GM12878 (cell line): Measurements from ENCODE around the gene KCNK7. TPM values are rescaled to one million over a fixed set of nuclear protein-coding genes. Genes with fewer than 3 reads are reported as not detected.

Experiments used
- ATAC-seq: fragments of 200-7000 bp; cut with Tn5 transposase; 3 replicates; pipeline ENCODE4 v1.9.1; 2020; ENCODE audit warnings: mild to moderate bottlenecking, moderate library complexity
- BruUV-seq: library from RNA; stranded (reverse); fragments of 400-500 nt; replicated peaks from 2 replicates; lab custom pipeline; 2021; lab: Mats Ljungman, UMichigan
- CTCF ChIA-PET: fragments of 300-600 bp; sonication (Branson Sonifier 250); formaldehyde crosslinking; extraction: SDS; loops from one replicate; lab custom pipeline; 2021; ENCODE audit warnings: inconsistent platforms; lab: Yijun Ruan, JAX
- POLR2A ChIA-PET: fragments of 350-600 bp; formaldehyde crosslinking; extraction: SDS; loops from one replicate; lab custom pipeline; 2021; ENCODE audit warnings: inconsistent platforms; lab: Charles Lee
- RAD21 ChIA-PET: fragments of 300-600 bp; sonication (Branson Sonifier 250); formaldehyde crosslinking; loops from one replicate; lab custom pipeline; 2023; ENCODE audit warnings: antibody characterized with exemption; ENCODE audit not compliant: unreplicated experiment; lab: Charles Lee
- SMC1A ChIA-PET: fragments of 300-600 bp; sonication (Branson Sonifier 250); formaldehyde crosslinking; loops from one replicate; lab custom pipeline; 2023; ENCODE audit not compliant: unreplicated experiment, uncharacterized antibody; lab: Charles Lee
- DNase-seq: peaks from one replicate; pipeline ENCODE4 v3.0.0-alpha.2; 2011; ENCODE audit warnings: low read depth, low spot score
- FAIRE-seq: peaks from 3 replicates; lab custom pipeline; 2011; peaks lifted over from hg19 to GRCh38; lab: Jason Lieb, UNC
- H2AFZ ChIP-seq: 2 replicates; pipeline ENCODE4 v1.6.0; 2011; ENCODE audit warnings: low read depth, low read length, control low read depth; ENCODE audit not compliant: control insufficient read depth
- H3K27ac ChIP-seq: 2 replicates; pipeline ENCODE4 v1.5.1; 2011; ENCODE audit warnings: control low read depth; ENCODE audit not compliant: control insufficient read depth, insufficient read depth
- H3K27me3 ChIP-seq, 2 experiments: replicated peaks in 1 of 2; 2 replicates each; pipeline versions ENCODE4 v1.6.0 to v1.6.1; 2011; ENCODE audit warnings: low read length in 1 of 2; ENCODE audit not compliant: control insufficient read depth in 2 of 2, insufficient read depth in 2 of 2
- H3K36me3 ChIP-seq, 2 experiments: 2 replicates each; pipeline ENCODE4 v1.5.1; 2011; ENCODE audit warnings: low read length in 1 of 2; ENCODE audit not compliant: control insufficient read depth in 2 of 2, insufficient read depth in 2 of 2
- H3K4me1 ChIP-seq: 2 replicates; pipeline ENCODE4 v1.6.1; 2011; ENCODE audit warnings: mild to moderate bottlenecking, low read length, moderate library complexity, mixed read lengths; ENCODE audit not compliant: control insufficient read depth, insufficient read depth
- H3K4me2 ChIP-seq: 2 replicates; pipeline ENCODE4 v1.6.0; 2011; ENCODE audit warnings: control low read depth; ENCODE audit not compliant: control insufficient read depth, insufficient read depth
- H3K4me3 ChIP-seq: fragments of 200-600 bp; sonication (generic); 2 replicates; pipeline ENCODE4 v1.5.1; 2016
- H3K79me2 ChIP-seq: 2 replicates; pipeline ENCODE4 v1.6.0; 2011; ENCODE audit warnings: low read length; ENCODE audit not compliant: control insufficient read depth, insufficient read depth
- H3K9ac ChIP-seq: 2 replicates; pipeline ENCODE4 v1.8.0; 2011; ENCODE audit warnings: low read length, control low read depth, mixed read lengths; ENCODE audit not compliant: control insufficient read depth, insufficient read depth
- H3K9me3 ChIP-seq: replicated peaks from 3 replicates; pipeline ENCODE4 v1.5.1; 2011; ENCODE audit warnings: mild to moderate bottlenecking, low read length; ENCODE audit not compliant: control insufficient read depth, insufficient read depth
- H4K20me1 ChIP-seq: 2 replicates; pipeline ENCODE4 v1.6.0; 2011; ENCODE audit not compliant: control insufficient read depth, insufficient read depth
- BCL3 ChIP-seq: IDR thresholded peaks from 2 replicates; pipeline ENCODE4 v1.6.1; 2011; ENCODE audit warnings: borderline replicate concordance, low read depth, mild to moderate bottlenecking, moderate library complexity, low read length; ENCODE audit not compliant: insufficient read depth, poor library complexity, severe bottlenecking
- BHLHE40 ChIP-seq, 2 experiments: fragments of 450-650 bp in 1 of 2; IDR thresholded peaks; 2 replicates each; pipeline ENCODE4 v1.6.1; 2011 to 2017; ENCODE audit warnings: low read depth in 2 of 2, borderline replicate concordance in 1 of 2, improper control_type of control experiment in 1 of 2, low read length in 1 of 2, mild to moderate bottlenecking in 1 of 2
- CEBPZ ChIP-seq: fragments of 150-350 bp; IDR thresholded peaks from 2 replicates; pipeline ENCODE4 v1.6.1; 2016; ENCODE audit warnings: low read depth, low read length
- CHD1 ChIP-seq: IDR thresholded peaks from 2 replicates; pipeline ENCODE4 v1.6.1; 2012; ENCODE audit warnings: low read depth, low read length, improper control_type of control experiment
- EGR1 ChIP-seq, 2 experiments: IDR thresholded peaks; 1 replicate in 1 of 2; 2 replicates in 1 of 2; pipeline ENCODE4 v1.6.1; 2011 to 2012; ENCODE audit warnings: low read depth in 2 of 2, low read length in 2 of 2, borderline replicate concordance in 1 of 2, mild to moderate bottlenecking in 1 of 2, moderate library complexity in 1 of 2
- ETV6 ChIP-seq, 2 experiments: fragments of 450-650 bp in 1 of 2; IDR thresholded peaks in 1 of 2; conservative IDR thresholded peaks in 1 of 2; 2 replicates each; pipeline ENCODE4 v1.6.1; 2014; ENCODE audit warnings: antibody characterized with exemption in 1 of 2, borderline replicate concordance in 1 of 2, low read depth in 1 of 2, mild to moderate bottlenecking in 1 of 2, moderate library complexity in 1 of 2
- HCFC1 ChIP-seq: fragments of 150-350 bp; IDR thresholded peaks from 2 replicates; pipeline ENCODE4 v1.6.1; 2014; ENCODE audit warnings: low read length
- IRF3 ChIP-seq: fragments of 450-650 bp; IDR thresholded peaks from 2 replicates; pipeline ENCODE4 v1.6.1; 2014; ENCODE audit warnings: mild to moderate bottlenecking
- LARP7 ChIP-seq: fragments of 450-650 bp; IDR thresholded peaks from 2 replicates; pipeline ENCODE4 v1.6.1; 2017; ENCODE audit warnings: mild to moderate bottlenecking
- NFXL1 ChIP-seq: fragments of 450-650 bp; IDR thresholded peaks from 2 replicates; pipeline ENCODE4 v1.6.1; 2017; ENCODE audit warnings: antibody characterized with exemption, mild to moderate bottlenecking, borderline replicate concordance
- NR2F1 ChIP-seq: fragments of 450-650 bp; conservative IDR thresholded peaks from 2 replicates; pipeline ENCODE4 v1.6.1; 2017; ENCODE audit warnings: mild to moderate bottlenecking
- PML ChIP-seq: IDR thresholded peaks from 2 replicates; pipeline ENCODE4 v1.6.1; 2012; ENCODE audit warnings: low read length, inconsistent platforms
- RFX5 ChIP-seq: IDR thresholded peaks from 2 replicates; pipeline ENCODE4 v1.6.1; 2011; ENCODE audit warnings: low read depth, low read length, improper control_type of control experiment
- RUNX3 ChIP-seq: IDR thresholded peaks from 2 replicates; pipeline ENCODE4 v1.6.1; 2012; ENCODE audit warnings: low read length, inconsistent platforms
- TAF1 ChIP-seq: IDR thresholded peaks from 2 replicates; pipeline ENCODE4 v1.6.1; 2011; ENCODE audit warnings: mild to moderate bottlenecking, low read depth, low read length, borderline replicate concordance
- WGBS: methylation state at CpG from one replicate; pipeline ENCODE4 v1.1.6; 2016; ENCODE audit warnings: low lambda C conversion rate; ENCODE audit not compliant: insufficient replicate concordance, insufficient coverage; ENCODE audit errors: missing lambda C conversion rate; 5-methylcytosine and 5-hydroxymethylcytosine counted together
- in situ Hi-C: fragments of 300-500 bp; cut with MboI; formaldehyde crosslinking; loops from 9 replicates; pipeline ENCODE4 v1.14.3; 2018; ENCODE audit warnings: mixed read lengths
- intact Hi-C: fragments of 100-400 bp; cut with micrococcal nuclease; formaldehyde crosslinking; loops from one replicate; pipeline ENCODE4 v1.14.2; 2022; ENCODE audit not compliant: unreplicated experiment
- polyA plus RNA-seq, 11 experiments: library from polyadenylated mRNA; depleted of rRNA in 4 of 11; unstranded in 6 of 11; stranded (reverse) in 5 of 11; fragments of >200 nt; fragmentation: Nextera tagmentation in 4 of 11; fragmentation: Illumina TruSeq in 1 of 11; extraction: Ambion mirVana in 4 of 11; extraction: Trizol in 1 of 11; gene quantifications; 1 replicate in 1 of 11; 2 replicates in 10 of 11; pipeline versions ENCODE4 v1.2.1 to v1.2.3, GENCODE V29; 2011 to 2016; ENCODE audit warnings: inconsistent platforms in 2 of 11, missing spikeins in 2 of 11, low read depth in 1 of 11
- total RNA-seq, 4 experiments: library from RNA; depleted of rRNA in 3 of 4; stranded (reverse); fragments of >200 nt in 3 of 4; fragmentation: Illumina TruSeq in 1 of 4; extraction: Trizol in 1 of 4; gene quantifications; 2 replicates each; pipeline versions ENCODE4 v1.2.1 to v1.2.3, GENCODE V29; 2013 to 2021

Gene KCNK7
- total and polyA plus RNA-seq, 10 of the 15 experiments (the other 5 are each of a cell fraction or from before 2014, with no cell fraction given): 0.11 to 0.54 (median 0.23) TPM; not detected in 7

- TF ChIP-seq ETV6 (conservative IDR thresholded peaks at IDR 0.05 in 1 of 2, IDR thresholded peaks at IDR 0.05 in 1 of 2; ENCODE audit: borderline replicate concordance in 1 of 2, low read depth in 1 of 2) (no peak), TAF1 (no peak)
Observed at GRCh38 chr11:65616575-65617001, 21.0 kb upstream of the KCNK7 start (continued).

- peaks cover 17 to 21% of the 10 kb centered on the region in 2 experiments; a peak in 3 of 4 replicates for H3K36me3 ChIP-seq
- H3K4me1 ChIP-seq: peaks cover 24% of the 10 kb centered on the region
- TF ChIP-seq NR2F1 (peak; percentile 42; the same call in 1 of the 2 replicates), CHD1 (no peak), HCFC1 (no peak), CEBPZ (no peak), EGR1 (IDR thresholded peaks at IDR 0.05; ENCODE audit: borderline replicate concordance in 1 of 2, low read depth in 2 of 2, low read length in 2 of 2) (peak in 1 of 2 experiments; percentile 63; a peak in 1 of 3 replicates), PML (no peak), IRF3 (no peak), RUNX3 (no peak), BCL3 (no peak), LARP7 (peak; percentile 73), RFX5 (no peak), NFXL1 (no peak), BHLHE40 (IDR thresholded peaks at IDR 0.05; ENCODE audit: borderline replicate concordance in 1 of 2, low read depth in 2 of 2, low read length in 1 of 2) (peak in 1 of 2 experiments; percentile 48; a peak in 2 of 4 replicates)
Observed at GRCh38 chr11:65615950-65616574, 20.5 kb upstream of the KCNK7 start.

More at GRCh38 chr11:65615950-65616574, 20.5 kb upstream of the KCNK7 start:
- intact Hi-C loops (loop anchor here (1.0 to 2.0 kb wide), 5 partner anchors 23 to 75 kb away; partner anchors contain the start of genes SIPA1 and ZNRD2), in situ Hi-C loops (no loop called here)
- H3K9ac ChIP-seq: peak overlapping the region; percentile 68
- WGBS: 14% methylated on average over 22 of the region's 50 CpGs
- H3K27ac ChIP-seq: peak overlapping the region; percentile 64
- RAD21 ChIA-PET: interaction anchor here (0.7 to 4.0 kb wide), 15 partner anchors 16 to 283 kb away, joined by 3 to 36 read pairs (median 5); partner anchors contain the start of genes DPF2, EHBP1L1, FAM89B and KAT5
- no peak for DNase-seq
- POLR2A ChIA-PET: interaction anchor here (0.5 to 5.0 kb wide), 19 partner anchors 11 to 327 kb away, joined by 3 to 41 read pairs (median 6); partner anchors contain the start of genes C11orf68, EHBP1L1, FAM89B and MUS81
- no TSS peak for BruUV-seq
- CTCF ChIA-PET: interaction anchor here (0.6 to 3.8 kb wide), 11 partner anchors 10 to 286 kb away, joined by 3 to 35 read pairs (median 6); partner anchors contain the start of genes FAM89B, SIPA1 and ZNRD2
- peak overlapping the region; percentile 94 for H3K4me2 ChIP-seq
- no peaks in the 10 kb centered on the region for H3K27me3 ChIP-seq
- no peak overlapping the region for H2AFZ ChIP-seq
- no peaks in the 10 kb centered on the region for H3K9me3 ChIP-seq
- no peaks in the 10 kb centered on the region; the same call in 1 of the 2 replicates for H4K20me1 ChIP-seq
- no peak for FAIRE-seq
- SMC1A ChIA-PET: interaction anchor here (1.2 to 1.7 kb wide), 8 partner anchors 10 to 273 kb away, joined by 3 to 21 read pairs (median 6); partner anchors contain the start of genes CCDC85B, FIBP, SIPA1 and ZNRD2
- peak; percentile 11 for ATAC-seq
- H3K79me2 ChIP-seq: peaks cover 72% of the 10 kb centered on the region
- H3K4me3 ChIP-seq: peak overlapping the region; percentile 100
